CD14-positive monocyte (primary cell): Measurements from ENCODE around the gene RASGRP3. TPM values are rescaled to one million over a fixed set of nuclear protein-coding genes. Genes with fewer than 3 reads are reported as not detected.
A peak's percentile ranks its signal among the peaks of the same experiment; 100 is the strongest.

Experiments used
- DNase-seq, 3 donors: peaks; one replicate each; pipeline ENCODE4 v3.0.0-alpha.2; 2011 to 2022
- H2AFZ ChIP-seq: 2 replicates; pipeline ENCODE4 v1.6.0; 2012; ENCODE audit warnings: mild to moderate bottlenecking, low read depth, low read length, inconsistent platforms; ENCODE audit not compliant: insufficient read depth, poor library complexity, severe bottlenecking
- H3K27ac ChIP-seq, 2 donors: 1 replicate in 1 of 2; 2 replicates in 1 of 2; pipeline ENCODE4 v1.5.1; 2012 to 2013; ENCODE audit warnings: low read length in 2 of 2, control low read depth in 1 of 2, inconsistent platforms in 1 of 2, low read depth in 1 of 2, mild to moderate bottlenecking in 1 of 2
- H3K27me3 ChIP-seq, 2 donors: one replicate each; pipeline versions ENCODE4 v1.6.0 to v1.6.1; 2011 to 2013; ENCODE audit warnings: low read length in 2 of 2; ENCODE audit not compliant: control insufficient read depth in 2 of 2, insufficient read depth in 2 of 2
- H3K36me3 ChIP-seq, 2 donors: replicated peaks in 1 of 2; 1 replicate in 1 of 2; 2 replicates in 1 of 2; pipeline versions ENCODE4 v1.5.1 to v1.6.1; 2012 to 2013; ENCODE audit warnings: low read length in 2 of 2, control low read depth in 1 of 2, inconsistent platforms in 1 of 2, mild to moderate bottlenecking in 1 of 2; ENCODE audit not compliant: insufficient read depth in 2 of 2, control insufficient read depth in 1 of 2
- H3K4me1 ChIP-seq, 2 donors: 1 replicate in 1 of 2; 2 replicates in 1 of 2; pipeline versions ENCODE4 v1.5.1 to v1.6.1; 2012 to 2013; ENCODE audit warnings: low read length in 2 of 2, control low read depth in 1 of 2, inconsistent platforms in 1 of 2, mild to moderate bottlenecking in 1 of 2, moderate library complexity in 1 of 2; ENCODE audit not compliant: insufficient read depth in 2 of 2, control insufficient read depth in 1 of 2
- H3K4me2 ChIP-seq: replicated peaks from 2 replicates; pipeline ENCODE3; 2012; ENCODE audit warnings: low read length, moderate library complexity, mild to moderate bottlenecking; ENCODE audit not compliant: poor library complexity, severe bottlenecking; ENCODE audit errors: extremely low read depth
- H3K4me3 ChIP-seq, 3 experiments: fragments of 200-600 bp in 1 of 3; sonication (generic) in 1 of 3; replicated peaks in 1 of 3; 1 replicate in 2 of 3; 2 replicates in 1 of 3; pipeline ENCODE4 v1.5.1; 2011 to 2013; ENCODE audit warnings: low read length in 3 of 3, mild to moderate bottlenecking in 3 of 3, control low read depth in 2 of 3, low read depth in 2 of 3, inconsistent platforms in 1 of 3, moderate library complexity in 1 of 3
- H3K79me2 ChIP-seq: 2 replicates; pipeline ENCODE4 v1.6.0; 2012; ENCODE audit warnings: mild to moderate bottlenecking, control low read depth, inconsistent platforms, low read length, moderate library complexity; ENCODE audit not compliant: insufficient read depth
- H3K9ac ChIP-seq: 2 replicates; pipeline ENCODE4 v1.6.0; 2017; ENCODE audit warnings: low read length, mild to moderate bottlenecking; ENCODE audit not compliant: insufficient read depth, poor library complexity, severe bottlenecking
- H3K9me3 ChIP-seq, 2 donors: replicated peaks in 1 of 2; 1 replicate in 1 of 2; 2 replicates in 1 of 2; pipeline versions ENCODE4 v1.5.1 to v1.6.1; 2012 to 2013; ENCODE audit warnings: low read length in 2 of 2, control low read depth in 1 of 2; ENCODE audit not compliant: control insufficient read depth in 1 of 2, insufficient read depth in 1 of 2
- H4K20me1 ChIP-seq: 2 replicates; pipeline ENCODE4 v1.6.0; 2012; ENCODE audit warnings: mild to moderate bottlenecking, low read length, control low read depth, moderate library complexity; ENCODE audit not compliant: insufficient read depth
- H3K27ac Mint-ChIP-seq, 7 donors: one replicate each; pipeline ENCODE4 v1.8.0; 2020; ENCODE audit warnings: mild to moderate bottlenecking in 7 of 7, mixed read lengths in 7 of 7, moderate library complexity in 6 of 7, inconsistent platforms in 2 of 7
- H3K27me3 Mint-ChIP-seq, 3 donors: one replicate each; pipeline ENCODE4 v1.8.0; 2021 to 2022; ENCODE audit warnings: low read depth in 3 of 3, mild to moderate bottlenecking in 3 of 3, mixed read lengths in 3 of 3, moderate library complexity in 3 of 3, inconsistent platforms in 1 of 3
- H3K36me3 Mint-ChIP-seq, 2 donors: one replicate each; pipeline ENCODE4 v1.8.0; 2020; ENCODE audit warnings: mixed read lengths in 2 of 2, inconsistent platforms in 1 of 2, mild to moderate bottlenecking in 1 of 2
- H3K4me1 Mint-ChIP-seq: one replicate; pipeline ENCODE4 v1.8.0; 2020; ENCODE audit warnings: mild to moderate bottlenecking, mixed read lengths
- H3K4me3 Mint-ChIP-seq, 2 donors: one replicate each; pipeline ENCODE4 v1.8.0; 2020; ENCODE audit warnings: mild to moderate bottlenecking in 2 of 2, mixed read lengths in 2 of 2, moderate library complexity in 1 of 2
- H3K9me3 Mint-ChIP-seq, 7 donors: one replicate each; pipeline ENCODE4 v1.8.0; 2020 to 2022; ENCODE audit warnings: mixed read lengths in 7 of 7, mild to moderate bottlenecking in 6 of 7, moderate library complexity in 6 of 7, inconsistent platforms in 2 of 7
- whole genome bisulfite sequencing: methylation state at CpG from one replicate; pipeline ENCODE4 v1.1.5; 2013; ENCODE audit warnings: missing lambda C conversion rate; ENCODE audit not compliant: insufficient coverage; 5-methylcytosine and 5-hydroxymethylcytosine counted together
- intact Hi-C, 2 donors: fragments of 100-400 bp; cut with micrococcal nuclease; formaldehyde crosslinking; loops; one replicate each; pipeline versions ENCODE4 v1.15.0 to v1.15.1; 2023
- polyA plus RNA-seq, 3 donors: library from polyadenylated mRNA; depleted of rRNA in 1 of 3; unstranded in 2 of 3; stranded (reverse) in 1 of 3; fragments of 300-500 nt in 2 of 3; fragments of >200 nt in 1 of 3; fragmentation: Illumina TruSeq in 2 of 3; gene quantifications; 1 replicate in 2 of 3; 2 replicates in 1 of 3; pipeline ENCODE4 v1.2.3, GENCODE V29; 2012 to 2021
- TF ChIP-seq, protein P1 (sequence below): fragments of 200-600 bp; IDR thresholded peaks from one replicate; pipeline ENCODE4 v1.8.0; 2022; ENCODE audit warnings: antibody characterized with exemption, mild to moderate bottlenecking

Gene RASGRP3
- polyA plus RNA-seq, 3 donors: 0.62 to 0.89 (median 0.84) TPM

DNA sequence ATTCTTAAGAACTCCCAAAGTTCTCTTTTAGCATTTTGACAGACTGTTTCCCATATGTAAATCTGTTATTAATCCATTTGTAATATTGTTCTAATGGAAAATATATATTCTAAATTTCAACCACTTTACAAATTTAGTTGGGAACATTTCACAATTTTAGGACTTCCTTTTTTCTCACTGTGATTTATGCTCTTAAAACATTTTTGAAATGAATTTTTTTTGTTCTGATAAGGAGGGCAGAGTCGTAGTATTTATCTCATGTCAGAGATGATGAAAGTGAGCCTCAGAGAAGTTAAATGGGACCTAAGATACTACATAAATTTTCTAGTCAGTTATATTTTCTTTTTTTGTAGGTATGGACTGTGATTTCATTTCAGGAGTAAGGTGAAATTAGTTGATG is 26.6 kb downstream of the RASGRP3 start:
- no peaks in the 10 kb centered on the region for H4K20me1 ChIP-seq
- no peaks in the 10 kb centered on the region for H3K36me3 Mint-ChIP-seq
- H3K9ac ChIP-seq: no peak overlapping the region
- H3K4me1 Mint-ChIP-seq: peaks cover 33% of the 10 kb centered on the region
- H3K79me2 ChIP-seq: no peaks in the 10 kb centered on the region
- H3K27me3 ChIP-seq: no peaks in the 10 kb centered on the region
- peaks cover 17 to 18% of the 10 kb centered on the region in 2 donors for H3K4me1 ChIP-seq
- TF ChIP-seq, protein P1, sequence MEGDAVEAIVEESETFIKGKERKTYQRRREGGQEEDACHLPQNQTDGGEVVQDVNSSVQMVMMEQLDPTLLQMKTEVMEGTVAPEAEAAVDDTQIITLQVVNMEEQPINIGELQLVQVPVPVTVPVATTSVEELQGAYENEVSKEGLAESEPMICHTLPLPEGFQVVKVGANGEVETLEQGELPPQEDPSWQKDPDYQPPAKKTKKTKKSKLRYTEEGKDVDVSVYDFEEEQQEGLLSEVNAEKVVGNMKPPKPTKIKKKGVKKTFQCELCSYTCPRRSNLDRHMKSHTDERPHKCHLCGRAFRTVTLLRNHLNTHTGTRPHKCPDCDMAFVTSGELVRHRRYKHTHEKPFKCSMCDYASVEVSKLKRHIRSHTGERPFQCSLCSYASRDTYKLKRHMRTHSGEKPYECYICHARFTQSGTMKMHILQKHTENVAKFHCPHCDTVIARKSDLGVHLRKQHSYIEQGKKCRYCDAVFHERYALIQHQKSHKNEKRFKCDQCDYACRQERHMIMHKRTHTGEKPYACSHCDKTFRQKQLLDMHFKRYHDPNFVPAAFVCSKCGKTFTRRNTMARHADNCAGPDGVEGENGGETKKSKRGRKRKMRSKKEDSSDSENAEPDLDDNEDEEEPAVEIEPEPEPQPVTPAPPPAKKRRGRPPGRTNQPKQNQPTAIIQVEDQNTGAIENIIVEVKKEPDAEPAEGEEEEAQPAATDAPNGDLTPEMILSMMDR: no peak
- H3K4me2 ChIP-seq: no peak overlapping the region
- H3K27me3 Mint-ChIP-seq: peaks cover 0 to 3% (median 0%) of the 10 kb centered on the region in 3 donors
- H3K9me3 Mint-ChIP-seq: peaks cover 0 to 3% (median 0%) of the 10 kb centered on the region in 7 donors
- peak overlapping the region; percentile 48 for H2AFZ ChIP-seq
- intact Hi-C loops: no loop called here
- no CpG with 5 or more reads among the region's 1 CpG for WGBS
- no peaks in the 10 kb centered on the region for H3K36me3 ChIP-seq
- H3K4me3 Mint-ChIP-seq: no peak overlapping the region
- DNase-seq: no peak
- no peak overlapping the region for H3K27ac ChIP-seq
- H3K27ac Mint-ChIP-seq: peak overlapping the region in 2 of 7 donors; percentile 13
- H3K4me3 ChIP-seq: no peak overlapping the region
- H3K9me3 ChIP-seq: no peaks in the 10 kb centered on the region

DNA sequence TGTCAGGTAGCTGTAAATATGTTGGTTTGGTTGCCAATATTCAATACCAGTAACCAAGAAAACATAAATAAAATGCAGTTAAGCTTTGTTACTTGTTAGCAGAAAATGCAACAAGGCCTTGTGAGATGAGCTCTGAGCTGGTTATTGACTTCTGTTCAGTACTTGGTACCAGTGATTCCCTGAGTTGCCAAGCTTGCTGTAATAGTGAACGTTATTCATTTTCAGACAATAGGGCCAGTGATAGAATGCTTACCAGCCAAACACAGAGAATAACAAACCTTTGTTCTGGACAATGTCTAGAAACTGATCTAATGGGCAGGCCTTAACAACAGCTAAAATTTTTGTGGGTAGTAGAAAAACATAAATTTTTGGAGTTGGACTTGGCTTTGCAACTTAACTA is 29.5 kb downstream of the RASGRP3 start:
- intact Hi-C loops: no loop called here
- WGBS: 100% methylated on average over 1 of the region's 1 CpG
- peaks cover 0 to 1% (median 0%) of the 10 kb centered on the region in 3 donors for H3K27me3 Mint-ChIP-seq
- H3K9me3 Mint-ChIP-seq: peaks cover 0 to 3% (median 0%) of the 10 kb centered on the region in 7 donors
- H3K4me1 ChIP-seq: peaks cover 15 to 17% of the 10 kb centered on the region in 2 donors
- no peaks in the 10 kb centered on the region for H3K27me3 ChIP-seq
- H3K27ac ChIP-seq: no peak overlapping the region
- no peaks in the 10 kb centered on the region for H3K36me3 ChIP-seq
- H3K36me3 Mint-ChIP-seq: no peaks in the 10 kb centered on the region
- no peaks in the 10 kb centered on the region for H3K9me3 ChIP-seq
- TF ChIP-seq, protein P1: no peak
- no peak for DNase-seq
- H3K4me3 Mint-ChIP-seq: no peak overlapping the region
- no peak overlapping the region for H3K4me3 ChIP-seq
- H3K79me2 ChIP-seq: no peaks in the 10 kb centered on the region
- H4K20me1 ChIP-seq: no peaks in the 10 kb centered on the region
- H3K27ac Mint-ChIP-seq: no peak overlapping the region
- H2AFZ ChIP-seq: no peak overlapping the region
- no peak overlapping the region for H3K9ac ChIP-seq
- H3K4me2 ChIP-seq: no peak overlapping the region
- peaks cover 19% of the 10 kb centered on the region for H3K4me1 Mint-ChIP-seq
